PC-3 (cell line): ENCODE measurements around the gene CTNNBIP1. TPM values are rescaled to one million over a fixed set of nuclear protein-coding genes. Genes with fewer than 3 reads are reported as not detected.
A peak's percentile ranks its signal among the peaks of the same experiment; 100 is the strongest.

ENCODE experiments used
- ATAC-seq: fragments of 200-7000 bp; cut with Tn5 transposase; 2 replicates; pipeline ENCODE4 v1.9.1; 2020; ENCODE audit warnings: mild to moderate bottlenecking, moderate library complexity
- BruUV-seq: library from RNA; stranded (reverse); fragments of 400-500 nt; replicated peaks from 2 replicates; lab custom pipeline; 2021; lab: Mats Ljungman, UMichigan
- CTCF ChIA-PET: fragments of 300-600 bp; sonication (Branson Sonifier 250); formaldehyde crosslinking; loops from one replicate; lab custom pipeline; 2022; ENCODE audit warnings: antibody characterized with exemption; lab: Charles Lee
- POLR2A ChIA-PET: fragments of 300-600 bp; sonication (Branson Sonifier 250); formaldehyde crosslinking; loops from one replicate; lab custom pipeline; 2022; ENCODE audit warnings: antibody characterized with exemption; ENCODE audit not compliant: unreplicated experiment; lab: Charles Lee
- DNase-seq: peaks from one replicate; pipeline ENCODE4 v3.0.0-alpha.2; 2015
- H2AFZ ChIP-seq: fragments of 300-600 bp; sonication (generic); 2 replicates; pipeline ENCODE4 v1.6.0; 2016; ENCODE audit warnings: antibody characterized with exemption, low read length
- H3F3A ChIP-seq: fragments of 300-600 bp; sonication (generic); one replicate; pipeline ENCODE4 v1.6.0; 2017; ENCODE audit warnings: antibody characterized with exemption, low read length, control low read depth, mild to moderate bottlenecking; ENCODE audit not compliant: unreplicated experiment
- H3K27ac ChIP-seq: fragments of 300-600 bp; sonication (generic); 2 replicates; pipeline ENCODE4 v1.5.1; 2016; ENCODE audit warnings: mild to moderate bottlenecking, low read length
- H3K27me3 ChIP-seq: fragments of 300-600 bp; sonication (generic); 2 replicates; pipeline ENCODE4 v1.6.1; 2016; ENCODE audit warnings: low read length, mixed read lengths
- H3K36me3 ChIP-seq: fragments of 300-600 bp; sonication (generic); 2 replicates; pipeline ENCODE4 v1.6.1; 2016; ENCODE audit warnings: low read depth, mixed run types, low read length, mixed read lengths
- H3K4me1 ChIP-seq: fragments of 300-600 bp; sonication (generic); 2 replicates; pipeline ENCODE4 v1.5.1; 2016; ENCODE audit warnings: low read length; ENCODE audit not compliant: insufficient read depth
- H3K4me2 ChIP-seq: fragments of 300-600 bp; sonication (generic); 2 replicates; pipeline ENCODE4 v1.6.0; 2016; ENCODE audit warnings: low read length
- H3K4me3 ChIP-seq: fragments of 300-600 bp; sonication (generic); 2 replicates; pipeline ENCODE4 v1.5.1; 2016; ENCODE audit warnings: mild to moderate bottlenecking, low read length, mixed read lengths
- H3K79me2 ChIP-seq: fragments of 300-600 bp; sonication (generic); 2 replicates; pipeline ENCODE4 v1.6.1; 2017; ENCODE audit warnings: low read length, mixed read lengths
- H3K9ac ChIP-seq: fragments of 300-600 bp; sonication (generic); 2 replicates; pipeline ENCODE4 v1.6.0; 2016; ENCODE audit warnings: mild to moderate bottlenecking, low read length
- H3K9me2 ChIP-seq: fragments of 300-600 bp; sonication (generic); replicated peaks from 2 replicates; pipeline ENCODE4 v1.6.1; 2016; ENCODE audit warnings: mixed run types, low read length, mixed read lengths
- H3K9me3 ChIP-seq: fragments of 300-600 bp; sonication (generic); 2 replicates; pipeline ENCODE4 v1.6.1; 2016; ENCODE audit warnings: low read length, mixed read lengths
- H4K20me1 ChIP-seq: fragments of 300-600 bp; sonication (generic); 2 replicates; pipeline ENCODE4 v1.6.1; 2016; ENCODE audit warnings: low read length, mixed read lengths
- EZH2 ChIP-seq: fragments of 300-600 bp; sonication (generic); IDR thresholded peaks from one replicate; pipeline ENCODE4 v1.6.1; 2017; ENCODE audit warnings: antibody characterized with exemption, mild to moderate bottlenecking, low read length; ENCODE audit not compliant: unreplicated experiment
- EZH2phosphoT487 ChIP-seq: fragments of 300-600 bp; sonication (generic); IDR thresholded peaks from 2 replicates; pipeline ENCODE4 v1.6.1; 2018; ENCODE audit warnings: mild to moderate bottlenecking, antibody characterized with exemption, low read length, borderline replicate concordance
- intact Hi-C: fragments of 100-400 bp; cut with micrococcal nuclease; formaldehyde crosslinking; loops from 2 replicates; pipeline ENCODE4 v1.9.0; 2023
- total RNA-seq: library from RNA; depleted of rRNA; stranded (reverse); fragments of >200 nt; gene quantifications from 2 replicates; pipeline ENCODE4 v1.2.3, GENCODE V29; 2014
- TF ChIP-seq, protein P1 (sequence below): fragments of 300-600 bp; sonication (generic); conservative IDR thresholded peaks from 2 replicates; pipeline ENCODE4 v1.5.1; 2017; ENCODE audit warnings: antibody characterized with exemption, low read depth, mild to moderate bottlenecking, low read length

CTNNBIP1 gene
- total RNA-seq, 1 experiment from 2014 or later = 78.1 TPM

DNA sequence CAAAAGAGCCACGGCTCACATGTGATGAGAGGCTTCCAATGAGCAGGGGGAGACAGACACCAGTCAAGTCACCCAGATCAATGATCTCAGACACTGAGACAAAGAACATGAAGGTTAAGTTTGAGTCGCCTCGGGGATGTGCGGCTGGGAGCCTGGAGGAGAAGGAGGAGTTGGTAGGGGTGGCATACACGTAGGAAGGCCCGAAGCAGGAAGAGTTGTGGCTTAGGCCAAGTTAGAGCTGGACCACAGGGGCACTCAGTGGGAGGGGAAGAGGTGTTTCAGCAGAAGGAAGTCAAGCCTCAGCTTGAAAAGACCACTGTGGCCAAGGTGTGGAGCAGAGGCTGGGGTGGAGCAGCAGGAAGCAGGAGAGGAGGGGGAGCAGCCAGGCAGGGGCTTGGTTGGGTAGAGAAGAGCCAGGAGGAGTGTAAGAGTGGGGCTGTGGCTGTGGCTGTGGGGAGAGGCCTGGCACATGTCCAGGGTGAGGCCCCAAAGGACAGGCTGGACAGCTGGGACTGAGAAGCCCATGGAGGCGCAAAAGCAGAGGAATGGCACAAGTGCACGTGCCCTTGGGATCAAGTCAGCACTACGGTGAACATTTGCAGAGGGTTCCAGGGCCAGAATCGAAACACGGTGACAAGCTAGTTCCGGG is 27.6 kb downstream of the CTNNBIP1 start:
- TF ChIP-seq EZH2phosphoT487 (no peak), EZH2 (no peak)
- TF ChIP-seq, protein P1, sequence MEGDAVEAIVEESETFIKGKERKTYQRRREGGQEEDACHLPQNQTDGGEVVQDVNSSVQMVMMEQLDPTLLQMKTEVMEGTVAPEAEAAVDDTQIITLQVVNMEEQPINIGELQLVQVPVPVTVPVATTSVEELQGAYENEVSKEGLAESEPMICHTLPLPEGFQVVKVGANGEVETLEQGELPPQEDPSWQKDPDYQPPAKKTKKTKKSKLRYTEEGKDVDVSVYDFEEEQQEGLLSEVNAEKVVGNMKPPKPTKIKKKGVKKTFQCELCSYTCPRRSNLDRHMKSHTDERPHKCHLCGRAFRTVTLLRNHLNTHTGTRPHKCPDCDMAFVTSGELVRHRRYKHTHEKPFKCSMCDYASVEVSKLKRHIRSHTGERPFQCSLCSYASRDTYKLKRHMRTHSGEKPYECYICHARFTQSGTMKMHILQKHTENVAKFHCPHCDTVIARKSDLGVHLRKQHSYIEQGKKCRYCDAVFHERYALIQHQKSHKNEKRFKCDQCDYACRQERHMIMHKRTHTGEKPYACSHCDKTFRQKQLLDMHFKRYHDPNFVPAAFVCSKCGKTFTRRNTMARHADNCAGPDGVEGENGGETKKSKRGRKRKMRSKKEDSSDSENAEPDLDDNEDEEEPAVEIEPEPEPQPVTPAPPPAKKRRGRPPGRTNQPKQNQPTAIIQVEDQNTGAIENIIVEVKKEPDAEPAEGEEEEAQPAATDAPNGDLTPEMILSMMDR = no peak
- Histone ChIP-seq H3F3A (no peaks in the 10 kb centered on the region), H2AFZ (no peak overlapping the region), H3K79me2 (peaks cover 14% of the 10 kb centered on the region; the same call in 1 of the 2 replicates), H3K9me2 (no peaks in the 10 kb centered on the region), H4K20me1 (no peaks in the 10 kb centered on the region), H3K4me2 (peak overlapping the region; percentile 44), H3K27me3 (no peaks in the 10 kb centered on the region), H3K4me3 (no peak overlapping the region; the same call in 1 of the 2 replicates), H3K27ac (peak overlapping the region; percentile 37), H3K4me1 (peaks cover 44% of the 10 kb centered on the region), H3K36me3 (peaks cover 6% of the 10 kb centered on the region; the same call in 1 of the 2 replicates), H3K9ac (no peak overlapping the region), H3K9me3 (no peaks in the 10 kb centered on the region)
- ChIA-PET CTCF (interaction anchor here (0.9 to 1.1 kb wide), 2 partner anchors 8 to 32 kb away, joined by 4 to 15 read pairs; no protein-coding TSS in a partner anchor), POLR2A (no interaction called here)
- intact Hi-C loops = no loop called here
- BruUV-seq = no TSS peak
- ATAC-seq (no peak), DNase-seq (no peak)

DNA sequence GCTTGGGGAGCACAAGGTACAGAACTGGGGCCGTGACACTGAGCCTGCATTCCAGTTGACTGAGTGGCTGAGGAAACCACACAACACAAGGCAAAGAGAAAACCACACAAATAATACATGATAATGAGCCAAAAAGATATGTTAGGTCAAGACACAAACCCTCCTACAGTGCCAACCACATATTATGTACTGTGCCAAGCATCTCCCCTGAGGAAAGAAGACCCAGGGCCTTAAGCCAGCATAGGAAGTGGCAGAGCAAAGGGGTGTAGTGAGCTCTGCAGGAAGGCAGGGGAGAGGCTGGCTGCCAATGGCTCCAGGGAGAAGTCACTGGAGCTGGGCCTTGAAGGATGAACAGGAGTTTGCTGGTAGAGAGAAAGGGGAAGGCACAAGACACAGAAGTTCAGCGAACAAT is 28.2 kb downstream of the CTNNBIP1 start:
- no peaks in the 10 kb centered on the region for H3K9me3 ChIP-seq
- peak; percentile 92 for DNase-seq
- H4K20me1 ChIP-seq = no peaks in the 10 kb centered on the region
- POLR2A ChIA-PET = interaction anchor here (0.7 kb wide), 1 partner anchor 30 kb away, joined by 4 read pairs; no protein-coding TSS in a partner anchor
- H3K4me1 ChIP-seq = peaks cover 46% of the 10 kb centered on the region
- peak overlapping the region; percentile 57 for H3K27ac ChIP-seq
- intact Hi-C loops = no loop called here
- H3K9me2 ChIP-seq = no peaks in the 10 kb centered on the region
- no peaks in the 10 kb centered on the region for H3K27me3 ChIP-seq
- H3K4me2 ChIP-seq = peak overlapping the region; percentile 44
- no peak overlapping the region for H3K9ac ChIP-seq
- no peak overlapping the region for H2AFZ ChIP-seq
- no TSS peak for BruUV-seq
- H3K36me3 ChIP-seq = peaks cover 6% of the 10 kb centered on the region; the same call in 1 of the 2 replicates
- H3K79me2 ChIP-seq = peaks cover 10% of the 10 kb centered on the region; the same call in 1 of the 2 replicates
- TF ChIP-seq EZH2phosphoT487 = no peak
- TF ChIP-seq EZH2 = no peak
- TF ChIP-seq, protein P1 = no peak
- H3K4me3 ChIP-seq = no peak overlapping the region; the same call in 1 of the 2 replicates
- CTCF ChIA-PET = interaction anchor here (0.5 to 1.1 kb wide), 3 partner anchors 9 to 153 kb away, joined by 4 to 15 read pairs (median 4); no protein-coding TSS in a partner anchor
- no peaks in the 10 kb centered on the region for H3F3A ChIP-seq
- ATAC-seq = peak; percentile 79
